HEK293 (cell line): Measurements from ENCODE around the gene GLIPR1.

Experiments used
- CTCF ChIA-PET: fragments of 350-600 bp; formaldehyde crosslinking; extraction: SDS; loops from one replicate; lab custom pipeline; 2021; ENCODE audit warnings: antibody characterized with exemption; lab: Yijun Ruan, JAX
- POLR2A ChIA-PET: fragments of 300-600 bp; formaldehyde crosslinking; extraction: SDS; loops from one replicate; lab custom pipeline; 2020; ENCODE audit warnings: antibody characterized with exemption, inconsistent platforms; lab: Yijun Ruan, JAX
- H3K27ac ChIP-seq: fragments of 200-500 bp; sonication (Bioruptor generic); 2 replicates; pipeline ENCODE4 v1.5.1; 2014; ENCODE audit warnings: low read depth, low read length, control low read depth, inconsistent platforms; ENCODE audit errors: extremely low read depth
- H3K36me3 ChIP-seq, 2 experiments: fragments of 200-500 bp in 1 of 2; sonication (Bioruptor generic) in 1 of 2; 1 replicate in 1 of 2; 2 replicates in 1 of 2; pipeline ENCODE4 v1.5.1; 2014 to 2017; ENCODE audit warnings: inconsistent platforms in 2 of 2, low read length in 2 of 2; ENCODE audit not compliant: control insufficient read depth in 2 of 2, insufficient read depth in 1 of 2
- H3K4me1 ChIP-seq: fragments of 200-500 bp; sonication (Bioruptor generic); 2 replicates; pipeline ENCODE4 v1.5.1; 2014; ENCODE audit warnings: mild to moderate bottlenecking, low read length, inconsistent platforms; ENCODE audit not compliant: control insufficient read depth, insufficient read depth
- H3K4me3 ChIP-seq: 2 replicates; pipeline ENCODE4 v1.5.1; 2011; ENCODE audit warnings: low read depth, mild to moderate bottlenecking, control low read depth, low read length, moderate library complexity
- H3K9me3 ChIP-seq: fragments of 200-500 bp; sonication (Bioruptor generic); 2 replicates; pipeline ENCODE4 v1.5.1; 2014; ENCODE audit warnings: low read depth, low read length, inconsistent platforms; ENCODE audit not compliant: control insufficient read depth, insufficient read depth
- BCL11B ChIP-seq: fragments of 450-650 bp; formaldehyde crosslinking; IDR thresholded peaks from 2 replicates; pipeline ENCODE4 v1.5.1; 2016; ENCODE audit warnings: low read depth, missing biosample characterization, missing genetic modification characterization
- GLIS1 ChIP-seq: fragments of 450-650 bp; formaldehyde crosslinking; IDR thresholded peaks from 2 replicates; pipeline ENCODE4 v1.5.1; 2016; ENCODE audit warnings: missing biosample characterization, missing genetic modification characterization
- MZF1 ChIP-seq: fragments of 450-650 bp; formaldehyde crosslinking; IDR thresholded peaks from 2 replicates; pipeline ENCODE4 v1.5.1; 2017; ENCODE audit warnings: missing biosample characterization, missing genetic modification characterization, borderline replicate concordance
- SP7 ChIP-seq: fragments of 450-650 bp; formaldehyde crosslinking; IDR thresholded peaks from 2 replicates; pipeline ENCODE4 v1.5.1; 2016; ENCODE audit warnings: missing biosample characterization, missing genetic modification characterization
- TCF7L2 ChIP-seq: IDR thresholded peaks from 2 replicates; pipeline ENCODE4 v1.6.1; 2011; ENCODE audit warnings: low read depth, mild to moderate bottlenecking, inconsistent platforms, low read length, moderate library complexity, borderline replicate concordance
- ZBTB17 ChIP-seq: fragments of 450-650 bp; formaldehyde crosslinking; IDR thresholded peaks from 2 replicates; pipeline ENCODE4 v1.5.1; 2016; ENCODE audit warnings: missing biosample characterization, missing genetic modification characterization
- ZIC2 ChIP-seq: fragments of 450-650 bp; formaldehyde crosslinking; IDR thresholded peaks from 2 replicates; pipeline ENCODE4 v1.5.1; 2016; ENCODE audit warnings: missing biosample characterization, missing genetic modification characterization
- ZNF138 ChIP-seq: fragments of 450-650 bp; formaldehyde crosslinking; IDR thresholded peaks from 2 replicates; pipeline ENCODE4 v1.5.1; 2016; ENCODE audit warnings: missing biosample characterization, missing genetic modification characterization, borderline replicate concordance
- ZNF169 ChIP-seq: fragments of 450-650 bp; formaldehyde crosslinking; IDR thresholded peaks from 2 replicates; pipeline ENCODE4 v1.5.1; 2016; ENCODE audit warnings: missing biosample characterization, missing genetic modification characterization
- ZNF19 ChIP-seq: fragments of 450-650 bp; formaldehyde crosslinking; IDR thresholded peaks from 2 replicates; pipeline ENCODE4; 2016; ENCODE audit warnings: missing biosample characterization, missing genetic modification characterization, low read depth
- ZNF311 ChIP-seq: fragments of 450-650 bp; formaldehyde crosslinking; IDR thresholded peaks from 2 replicates; pipeline ENCODE4 v1.5.1; 2017; ENCODE audit warnings: missing biosample characterization, missing genetic modification characterization, borderline replicate concordance
- ZNF404 ChIP-seq: fragments of 450-650 bp; formaldehyde crosslinking; IDR thresholded peaks from 2 replicates; pipeline ENCODE4 v1.5.1; 2017; ENCODE audit warnings: missing biosample characterization, missing genetic modification characterization
- ZNF423 ChIP-seq: fragments of 450-650 bp; formaldehyde crosslinking; IDR thresholded peaks from 2 replicates; pipeline ENCODE4 v1.5.1; 2016; ENCODE audit warnings: missing biosample characterization, missing genetic modification characterization
- ZNF426 ChIP-seq: fragments of 450-650 bp; formaldehyde crosslinking; IDR thresholded peaks from 2 replicates; pipeline ENCODE4 v1.5.1; 2017; ENCODE audit warnings: missing biosample characterization, missing genetic modification characterization, mild to moderate bottlenecking, inconsistent platforms, moderate library complexity
- ZNF48 ChIP-seq: fragments of 450-650 bp; formaldehyde crosslinking; IDR thresholded peaks from 2 replicates; pipeline ENCODE4 v1.5.1; 2016; ENCODE audit warnings: missing biosample characterization, missing genetic modification characterization
- ZNF529 ChIP-seq: fragments of 450-650 bp; formaldehyde crosslinking; IDR thresholded peaks from 2 replicates; pipeline ENCODE4 v1.5.1; 2017; ENCODE audit warnings: missing genetic modification characterization, missing biosample characterization; ENCODE audit not compliant: insufficient replicate concordance
- ZNF548 ChIP-seq: fragments of 450-650 bp; formaldehyde crosslinking; IDR thresholded peaks from 2 replicates; pipeline ENCODE4 v1.5.1; 2016; ENCODE audit warnings: missing biosample characterization, missing genetic modification characterization
- ZNF571 ChIP-seq: fragments of 450-650 bp; formaldehyde crosslinking; IDR thresholded peaks from 2 replicates; pipeline ENCODE4 v1.5.0; 2017; ENCODE audit warnings: missing biosample characterization, missing genetic modification characterization
- ZNF585B ChIP-seq: fragments of 450-650 bp; formaldehyde crosslinking; IDR thresholded peaks from 2 replicates; pipeline ENCODE4 v1.5.1; 2016; ENCODE audit warnings: missing biosample characterization, missing genetic modification characterization
- ZNF610 ChIP-seq: fragments of 450-650 bp; formaldehyde crosslinking; IDR thresholded peaks from 2 replicates; pipeline ENCODE4 v1.5.1; 2016; ENCODE audit warnings: missing biosample characterization, missing genetic modification characterization, borderline replicate concordance
- ZNF629 ChIP-seq: fragments of 450-650 bp; formaldehyde crosslinking; IDR thresholded peaks from 2 replicates; pipeline ENCODE4 v1.5.1; 2017; ENCODE audit warnings: missing biosample characterization, missing genetic modification characterization
- ZNF768 ChIP-seq: fragments of 450-650 bp; formaldehyde crosslinking; IDR thresholded peaks from 2 replicates; pipeline ENCODE4 v1.5.1; 2018; ENCODE audit warnings: missing biosample characterization, mild to moderate bottlenecking, missing genetic modification characterization
- ZSCAN16 ChIP-seq: fragments of 450-650 bp; formaldehyde crosslinking; IDR thresholded peaks from 2 replicates; pipeline ENCODE4 v1.5.1; 2016; ENCODE audit warnings: missing biosample characterization, missing genetic modification characterization
- TF ChIP-seq, protein P1 (sequence below): fragments of 450-650 bp; formaldehyde crosslinking; IDR thresholded peaks from 2 replicates; pipeline ENCODE4 v1.5.1; 2016; ENCODE audit warnings: missing biosample characterization, missing genetic modification characterization
- TF ChIP-seq, protein P2 (sequence below): fragments of 450-650 bp; formaldehyde crosslinking; IDR thresholded peaks from 2 replicates; pipeline ENCODE4 v1.5.1; 2017; ENCODE audit warnings: missing biosample characterization, missing genetic modification characterization
- TF ChIP-seq, protein P3 (sequence below): fragments of 450-650 bp; formaldehyde crosslinking; IDR thresholded peaks from 2 replicates; pipeline ENCODE4 v1.5.1; 2016; ENCODE audit warnings: missing biosample characterization, missing genetic modification characterization
- TF ChIP-seq, protein P4 (sequence below): IDR thresholded peaks from 2 replicates; pipeline ENCODE4 v1.6.1; 2011; ENCODE audit warnings: mild to moderate bottlenecking, low read depth, low read length, borderline replicate concordance

The GLIPR1 gene

DNA sequence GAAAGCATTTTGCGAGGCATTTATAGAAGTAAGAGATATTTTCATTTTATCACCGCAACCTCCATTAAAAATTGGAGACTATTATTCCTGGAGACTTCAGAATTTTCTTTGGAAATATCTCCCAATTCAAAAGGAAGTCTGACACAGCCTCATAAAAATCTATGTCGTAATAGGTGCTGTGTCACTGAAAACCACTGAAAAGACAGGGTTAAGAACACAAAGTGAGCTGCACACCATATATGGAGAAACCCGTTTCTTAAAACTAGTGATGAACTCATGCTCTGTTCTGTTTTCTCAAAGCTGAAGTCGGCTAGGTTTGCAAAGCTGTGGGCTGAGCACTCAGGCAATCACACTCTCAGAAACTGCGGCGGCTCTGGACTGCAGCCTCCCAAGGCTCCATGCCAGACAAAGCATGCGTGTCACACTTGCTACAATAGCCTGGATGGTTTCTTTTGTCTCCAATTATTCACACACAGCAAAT, at the start of gene GLIPR1:
GLIPR1 (plus strand) TSS at position 287 of the 481 bp plus-strand sequence; CDS start at position 413, 126 bp downstream.
- ChIA-PET POLR2A (interaction anchor here (0.7 to 0.8 kb wide), 2 partner anchors 89 to 446 kb away, joined by 3 read pairs; partner anchors contain the start of gene GLIPR1L2), CTCF (interaction anchor here (0.6 to 0.7 kb wide), 3 partner anchors 151 to 976 kb away, joined by 3 to 6 read pairs (median 4); no protein-coding TSS in a partner anchor)
- H3K27ac ChIP-seq = no peak within 1 kb of the TSS

DNA sequence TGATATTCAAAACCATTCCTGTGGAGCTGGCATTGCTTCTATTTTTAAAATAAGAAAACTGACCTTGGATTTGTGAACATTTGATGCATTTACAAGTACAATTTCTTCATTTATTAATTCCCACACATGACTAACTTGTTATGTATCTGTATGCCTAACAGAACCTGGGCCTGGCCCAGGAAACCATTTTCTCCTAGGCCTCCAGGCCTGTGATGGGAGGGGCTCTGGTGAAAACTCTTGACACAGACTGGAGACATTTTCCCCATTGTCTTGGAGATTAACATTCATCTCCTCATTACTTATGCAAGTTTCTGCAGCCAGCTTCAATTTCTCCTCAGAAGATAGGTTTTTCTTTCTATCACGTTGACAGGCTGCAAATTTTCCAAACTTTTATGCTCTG, 47.6 kb upstream of the GLIPR1 start:
- Histone ChIP-seq H3K4me3 (no peak overlapping the region), H3K36me3 (no peaks in the 10 kb centered on the region), H3K27ac (no peak overlapping the region), H3K9me3 (no peaks in the 10 kb centered on the region), H3K4me1 (no peaks in the 10 kb centered on the region)
- TF ChIP-seq, protein P1, sequence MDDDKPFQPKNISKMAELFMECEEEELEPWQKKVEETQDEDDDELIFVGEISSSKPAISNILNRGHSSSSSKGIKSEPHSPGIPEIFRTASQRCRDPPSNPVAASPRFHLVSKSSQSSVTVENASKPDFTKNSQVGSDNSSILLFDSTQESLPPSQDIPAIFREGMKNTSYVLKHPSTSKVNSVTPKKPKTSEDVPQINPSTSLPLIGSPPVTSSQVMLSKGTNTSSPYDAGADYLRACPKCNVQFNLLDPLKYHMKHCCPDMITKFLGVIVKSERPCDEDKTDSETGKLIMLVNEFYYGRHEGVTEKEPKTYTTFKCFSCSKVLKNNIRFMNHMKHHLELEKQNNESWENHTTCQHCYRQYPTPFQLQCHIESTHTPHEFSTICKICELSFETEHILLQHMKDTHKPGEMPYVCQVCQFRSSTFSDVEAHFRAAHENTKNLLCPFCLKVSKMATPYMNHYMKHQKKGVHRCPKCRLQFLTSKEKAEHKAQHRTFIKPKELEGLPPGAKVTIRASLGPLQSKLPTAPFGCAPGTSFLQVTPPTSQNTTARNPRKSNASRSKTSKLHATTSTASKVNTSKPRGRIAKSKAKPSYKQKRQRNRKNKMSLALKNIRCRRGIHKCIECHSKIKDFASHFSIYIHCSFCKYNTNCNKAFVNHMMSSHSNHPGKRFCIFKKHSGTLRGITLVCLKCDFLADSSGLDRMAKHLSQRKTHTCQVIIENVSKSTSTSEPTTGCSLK (tag by site-specific recombination) = no peak
- peak; percentile 31 for TF ChIP-seq ZNF585B
- ChIA-PET CTCF (interaction anchor here (1.1 kb wide), 1 partner anchor 66 kb away, joined by 3 read pairs; no protein-coding TSS in a partner anchor), POLR2A (no interaction called here)

More for the DNA sequence above, at the start of gene GLIPR1:
- Histone ChIP-seq H3K9me3 (no peaks in the 10 kb centered on the region), H3K4me3 (peak within 1 kb of the TSS; percentile 13), H3K36me3 (no peaks in the 10 kb centered on the region), H3K4me1 (0 out of 2 replicates have a peak, but pooled peaks cover 5% of the 10 kb centered on the region)
- TF ChIP-seq MZF1 (tag by site-specific recombination) (no peak), SP7 (tag by site-specific recombination) (no peak), ZBTB17 (tag by site-specific recombination) (no peak), ZNF548 (tag by site-specific recombination) (no peak), ZSCAN16 (tag by site-specific recombination) (peak; percentile 75), ZNF629 (tag by site-specific recombination) (0 out of 2 replicates have a peak, but pooled peaks have one; percentile 25), ZNF19 (no peak)
- TF ChIP-seq, protein P2, sequence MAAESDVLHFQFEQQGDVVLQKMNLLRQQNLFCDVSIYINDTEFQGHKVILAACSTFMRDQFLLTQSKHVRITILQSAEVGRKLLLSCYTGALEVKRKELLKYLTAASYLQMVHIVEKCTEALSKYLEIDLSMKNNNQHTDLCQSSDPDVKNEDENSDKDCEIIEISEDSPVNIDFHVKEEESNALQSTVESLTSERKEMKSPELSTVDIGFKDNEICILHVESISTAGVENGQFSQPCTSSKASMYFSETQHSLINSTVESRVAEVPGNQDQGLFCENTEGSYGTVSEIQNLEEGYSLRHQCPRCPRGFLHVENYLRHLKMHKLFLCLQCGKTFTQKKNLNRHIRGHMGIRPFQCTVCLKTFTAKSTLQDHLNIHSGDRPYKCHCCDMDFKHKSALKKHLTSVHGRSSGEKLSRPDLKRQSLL (tag by site-specific recombination) = peak; percentile 19; the same call in 1 of the 2 replicates

DNA sequence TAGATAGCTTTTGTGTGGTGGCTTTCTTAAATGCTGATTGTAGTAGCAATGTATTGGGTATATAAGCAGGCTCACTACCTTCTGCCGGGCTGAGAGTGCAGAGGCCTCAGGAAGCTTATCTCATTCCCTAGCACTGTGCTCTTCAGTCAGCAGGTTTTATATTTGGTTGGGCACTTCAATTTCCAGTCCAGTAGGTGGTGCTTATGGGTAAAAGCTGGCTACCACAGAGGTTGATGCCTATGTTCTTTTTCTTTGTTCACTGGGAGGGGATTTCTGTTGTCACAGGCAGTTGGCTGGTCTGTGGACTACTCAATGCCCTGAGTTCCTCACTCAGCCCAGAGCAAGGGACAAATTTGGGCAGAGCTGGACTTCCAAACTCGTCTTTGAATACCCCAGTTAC, 43.0 kb upstream of the GLIPR1 start:
- Histone ChIP-seq H3K9me3 (no peaks in the 10 kb centered on the region), H3K27ac (no peak overlapping the region), H3K4me3 (no peak overlapping the region), H3K36me3 (no peaks in the 10 kb centered on the region), H3K4me1 (no peaks in the 10 kb centered on the region)
- ChIA-PET CTCF (interaction anchor here (0.7 to 1.6 kb wide), 5 partner anchors 9 to 1055 kb away, joined by 3 to 6 read pairs (median 4); partner anchors contain the start of gene GLIPR1L2), POLR2A (no interaction called here)
- no peak for TF ChIP-seq ZNF571
- TF ChIP-seq TCF7L2 = no peak
- TF ChIP-seq, protein P3, sequence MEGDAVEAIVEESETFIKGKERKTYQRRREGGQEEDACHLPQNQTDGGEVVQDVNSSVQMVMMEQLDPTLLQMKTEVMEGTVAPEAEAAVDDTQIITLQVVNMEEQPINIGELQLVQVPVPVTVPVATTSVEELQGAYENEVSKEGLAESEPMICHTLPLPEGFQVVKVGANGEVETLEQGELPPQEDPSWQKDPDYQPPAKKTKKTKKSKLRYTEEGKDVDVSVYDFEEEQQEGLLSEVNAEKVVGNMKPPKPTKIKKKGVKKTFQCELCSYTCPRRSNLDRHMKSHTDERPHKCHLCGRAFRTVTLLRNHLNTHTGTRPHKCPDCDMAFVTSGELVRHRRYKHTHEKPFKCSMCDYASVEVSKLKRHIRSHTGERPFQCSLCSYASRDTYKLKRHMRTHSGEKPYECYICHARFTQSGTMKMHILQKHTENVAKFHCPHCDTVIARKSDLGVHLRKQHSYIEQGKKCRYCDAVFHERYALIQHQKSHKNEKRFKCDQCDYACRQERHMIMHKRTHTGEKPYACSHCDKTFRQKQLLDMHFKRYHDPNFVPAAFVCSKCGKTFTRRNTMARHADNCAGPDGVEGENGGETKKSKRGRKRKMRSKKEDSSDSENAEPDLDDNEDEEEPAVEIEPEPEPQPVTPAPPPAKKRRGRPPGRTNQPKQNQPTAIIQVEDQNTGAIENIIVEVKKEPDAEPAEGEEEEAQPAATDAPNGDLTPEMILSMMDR = no peak
- TF ChIP-seq, protein P4, sequence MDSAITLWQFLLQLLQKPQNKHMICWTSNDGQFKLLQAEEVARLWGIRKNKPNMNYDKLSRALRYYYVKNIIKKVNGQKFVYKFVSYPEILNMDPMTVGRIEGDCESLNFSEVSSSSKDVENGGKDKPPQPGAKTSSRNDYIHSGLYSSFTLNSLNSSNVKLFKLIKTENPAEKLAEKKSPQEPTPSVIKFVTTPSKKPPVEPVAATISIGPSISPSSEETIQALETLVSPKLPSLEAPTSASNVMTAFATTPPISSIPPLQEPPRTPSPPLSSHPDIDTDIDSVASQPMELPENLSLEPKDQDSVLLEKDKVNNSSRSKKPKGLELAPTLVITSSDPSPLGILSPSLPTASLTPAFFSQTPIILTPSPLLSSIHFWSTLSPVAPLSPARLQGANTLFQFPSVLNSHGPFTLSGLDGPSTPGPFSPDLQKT = no peak
- TF ChIP-seq ZNF610 (tag by site-specific recombination) = no peak
- no peak for TF ChIP-seq ZNF426
- no peak for TF ChIP-seq ZNF768 (tag by site-specific recombination)
- no peak for TF ChIP-seq ZNF138
- TF ChIP-seq ZNF404 = no peak
- TF ChIP-seq ZNF48 (tag by site-specific recombination) = no peak
- no peak for TF ChIP-seq ZNF169 (tag by site-specific recombination)
- TF ChIP-seq ZNF423 (tag by site-specific recombination) = no peak
- no peak for TF ChIP-seq ZNF529 (tag by site-specific recombination)
- no peak for TF ChIP-seq BCL11B (tag by site-specific recombination)
- TF ChIP-seq GLIS1 (tag by site-specific recombination) = no peak
- TF ChIP-seq ZNF311 (tag by site-specific recombination) = no peak
- no peak for TF ChIP-seq ZIC2
